ENCODE data around the gene MAP3K14. TPM values are rescaled to one million over a fixed set of nuclear protein-coding genes. Genes with fewer than 3 reads are reported as not detected.

The MAP3K14 gene
- total and polyA plus RNA-seq, 2 experiments from 2014 or later = 2.3 to 3.0 TPM

DNA sequence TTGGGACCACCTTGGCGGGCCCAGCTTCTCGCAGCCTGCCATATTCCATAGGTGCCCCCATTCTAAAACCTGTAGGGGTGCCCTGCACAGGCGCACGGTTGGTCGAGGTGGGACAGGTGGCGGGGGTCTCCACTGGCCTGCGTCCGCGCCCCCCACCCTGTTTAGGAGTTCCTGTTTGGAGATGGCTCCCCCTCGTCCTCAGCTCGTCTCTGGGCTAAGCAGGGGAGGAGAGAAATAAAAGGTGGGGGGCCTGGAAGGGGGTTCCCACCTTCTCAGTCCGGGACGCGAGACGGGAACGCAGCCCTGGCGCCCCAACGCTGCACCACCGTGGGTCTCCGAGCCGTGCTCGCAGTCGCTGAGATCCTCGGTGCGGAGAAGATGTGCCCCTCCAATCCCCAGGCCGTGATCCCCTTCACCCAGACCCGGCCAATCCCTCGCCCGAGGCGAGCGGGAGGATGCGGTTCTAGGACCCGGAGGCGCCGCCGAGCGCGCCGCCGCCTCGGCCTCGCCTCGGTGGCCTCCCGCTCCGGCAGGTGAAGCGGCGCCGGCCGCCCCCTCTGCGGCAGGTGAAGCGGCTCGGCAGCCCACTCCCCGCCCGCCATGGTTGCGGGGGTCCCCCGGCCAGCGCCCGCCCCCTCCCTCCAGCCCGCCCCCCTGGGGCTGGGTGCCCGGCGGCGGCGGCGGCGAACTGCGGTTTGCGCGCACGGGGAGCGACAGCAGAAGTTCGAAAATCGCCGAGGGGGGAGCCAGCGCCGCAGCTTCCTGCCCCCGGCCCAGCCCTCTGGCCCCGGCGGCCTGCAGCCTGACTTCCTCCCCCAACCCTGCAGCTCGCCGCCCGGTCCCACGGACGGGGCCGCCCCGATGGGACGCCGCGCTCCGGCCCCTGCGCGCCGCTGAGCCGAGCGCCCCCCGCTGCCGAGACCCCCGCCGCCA is 95.5 kb downstream of the MAP3K14 start, which contains the start of gene FMNL1:
Gene FMNL1, plus strand, starts transcription at position 805 of the 933 bp plus-strand sequence. CDS start 240 bp downstream, outside the sequence.
- Histone ChIP-seq H3K4me2 (peak within 1 kb of the TSS; percentile 96), H3K4me1 (ENCODE audit: insufficient read depth) (peaks cover 4% of the 10 kb centered on the region), H2AFZ (peak within 1 kb of the TSS; percentile 52), H3K79me2 (no peaks in the 10 kb centered on the region), H3K27me3 (peaks cover 37% of the 10 kb centered on the region), H3K36me3 (replicated peaks; ENCODE audit: insufficient read depth, low read depth) (no peaks in the 10 kb centered on the region), H3K9me3 (ENCODE audit: low read depth) (no peaks in the 10 kb centered on the region), H3K4me3 (peak within 1 kb of the TSS; percentile 45), H3K27ac (no peak within 1 kb of the TSS), H4K20me1 (ENCODE audit: insufficient read depth, poor library complexity, severe bottlenecking) (no peaks in the 10 kb centered on the region), H3K9me2 (replicated peaks; ENCODE audit: insufficient read depth) (no peaks in the 10 kb centered on the region)
- TF ChIP-seq EZH2 (IDR thresholded peaks at IDR 0.05; ENCODE audit: borderline replicate concordance) = no peak
- TF ChIP-seq EZH2phosphoT487 (IDR thresholded peaks at IDR 0.05; ENCODE audit: low read depth, severe bottlenecking, unreplicated experiment) = no peak
- TF ChIP-seq, protein P1, sequence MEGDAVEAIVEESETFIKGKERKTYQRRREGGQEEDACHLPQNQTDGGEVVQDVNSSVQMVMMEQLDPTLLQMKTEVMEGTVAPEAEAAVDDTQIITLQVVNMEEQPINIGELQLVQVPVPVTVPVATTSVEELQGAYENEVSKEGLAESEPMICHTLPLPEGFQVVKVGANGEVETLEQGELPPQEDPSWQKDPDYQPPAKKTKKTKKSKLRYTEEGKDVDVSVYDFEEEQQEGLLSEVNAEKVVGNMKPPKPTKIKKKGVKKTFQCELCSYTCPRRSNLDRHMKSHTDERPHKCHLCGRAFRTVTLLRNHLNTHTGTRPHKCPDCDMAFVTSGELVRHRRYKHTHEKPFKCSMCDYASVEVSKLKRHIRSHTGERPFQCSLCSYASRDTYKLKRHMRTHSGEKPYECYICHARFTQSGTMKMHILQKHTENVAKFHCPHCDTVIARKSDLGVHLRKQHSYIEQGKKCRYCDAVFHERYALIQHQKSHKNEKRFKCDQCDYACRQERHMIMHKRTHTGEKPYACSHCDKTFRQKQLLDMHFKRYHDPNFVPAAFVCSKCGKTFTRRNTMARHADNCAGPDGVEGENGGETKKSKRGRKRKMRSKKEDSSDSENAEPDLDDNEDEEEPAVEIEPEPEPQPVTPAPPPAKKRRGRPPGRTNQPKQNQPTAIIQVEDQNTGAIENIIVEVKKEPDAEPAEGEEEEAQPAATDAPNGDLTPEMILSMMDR (IDR thresholded peaks at IDR 0.05; ENCODE audit: poor library complexity) = no peak
- DNase-seq (ENCODE audit: low spot score) = no peak
- 6% methylated on average over 62 of the region's 98 CpGs for WGBS (ENCODE audit: low lambda C conversion rate, missing lambda C conversion rate)

DNA sequence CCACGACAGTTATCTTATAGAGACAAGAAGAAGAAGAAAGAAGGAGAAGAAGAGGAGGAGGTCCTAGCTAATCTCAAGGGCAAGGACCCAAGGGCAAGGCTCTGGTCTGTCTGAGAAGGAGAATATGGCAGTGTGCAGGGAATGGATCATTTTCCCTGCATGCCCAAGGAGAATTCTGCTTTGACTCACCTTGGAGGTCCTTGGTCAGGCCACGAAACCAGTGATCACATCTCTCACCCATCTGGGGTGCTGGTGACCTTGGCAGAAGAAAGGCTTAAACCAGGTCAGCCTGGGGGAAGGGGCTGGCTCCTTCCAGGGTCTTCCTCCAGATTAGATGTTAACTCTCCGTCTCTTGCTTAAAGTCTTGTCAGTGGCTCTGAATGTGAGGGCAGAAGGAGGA is 96.7 kb downstream of the MAP3K14 start:
- no peaks in the 10 kb centered on the region for H3K9me2 ChIP-seq (replicated peaks; ENCODE audit: insufficient read depth)
- no peaks in the 10 kb centered on the region for H4K20me1 ChIP-seq (ENCODE audit: insufficient read depth, poor library complexity, severe bottlenecking)
- H3K9me3 ChIP-seq (ENCODE audit: low read depth) = no peaks in the 10 kb centered on the region
- H3K27me3 ChIP-seq = peaks cover 37% of the 10 kb centered on the region
- no peak overlapping the region for H2AFZ ChIP-seq
- no peaks in the 10 kb centered on the region for H3K79me2 ChIP-seq
- H3K4me3 ChIP-seq = no peak overlapping the region
- DNase-seq (ENCODE audit: low spot score) = no peak
- no peaks in the 10 kb centered on the region for H3K36me3 ChIP-seq (replicated peaks; ENCODE audit: insufficient read depth, low read depth)
- H3K4me1 ChIP-seq (ENCODE audit: insufficient read depth) = peaks cover 4% of the 10 kb centered on the region
- 85% methylated on average over 3 of the region's 3 CpGs for WGBS (ENCODE audit: low lambda C conversion rate, missing lambda C conversion rate)
- no peak overlapping the region for H3K4me2 ChIP-seq
- TF ChIP-seq, protein P1 (IDR thresholded peaks at IDR 0.05; ENCODE audit: poor library complexity) = no peak
- no peak for TF ChIP-seq EZH2phosphoT487 (IDR thresholded peaks at IDR 0.05; ENCODE audit: low read depth, severe bottlenecking, unreplicated experiment)
- TF ChIP-seq EZH2 (IDR thresholded peaks at IDR 0.05; ENCODE audit: borderline replicate concordance) = no peak
- H3K27ac ChIP-seq = no peak overlapping the region

DNA sequence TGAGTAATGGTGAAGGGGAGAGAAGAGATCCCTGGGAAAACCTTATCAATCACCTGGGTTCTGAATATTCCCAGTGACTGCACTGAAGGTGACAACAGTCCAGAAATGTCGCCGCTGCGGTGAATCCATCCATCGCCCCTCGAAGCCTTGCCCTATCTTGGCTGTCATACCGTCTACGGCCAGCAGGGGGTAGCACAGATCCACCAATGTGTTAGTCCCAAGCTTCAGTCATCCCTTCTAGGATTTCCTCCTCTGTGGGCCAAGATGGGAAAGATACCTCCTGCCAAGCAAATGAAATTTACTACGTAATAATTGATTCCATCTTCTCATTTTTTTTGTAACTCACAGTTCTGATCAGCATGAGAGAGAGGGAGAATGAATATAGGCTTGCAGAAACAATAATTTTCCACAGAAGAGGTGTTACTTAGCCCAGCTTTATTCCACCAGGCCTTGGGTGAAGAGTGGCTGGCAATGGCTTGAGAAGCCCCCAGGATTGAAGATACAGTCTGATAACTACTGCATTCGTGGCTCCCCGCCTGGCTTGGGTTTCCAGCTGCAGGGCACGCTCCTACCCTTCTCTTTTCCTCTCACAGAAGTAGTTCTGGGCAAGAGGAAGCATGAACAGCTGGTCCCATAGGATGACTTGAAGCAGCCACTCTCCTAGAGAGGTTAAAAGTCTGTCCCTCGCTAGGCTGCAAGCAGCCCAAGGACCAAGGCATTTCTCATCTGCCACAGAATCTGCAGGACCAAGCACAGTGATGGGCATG is 97.7 kb downstream of the MAP3K14 start:
- DNase-seq (ENCODE audit: low spot score) = peak; percentile 86
- Histone ChIP-seq H3K79me2 (no peaks in the 10 kb centered on the region), H3K4me3 (no peak overlapping the region), H4K20me1 (ENCODE audit: insufficient read depth, poor library complexity, severe bottlenecking) (no peaks in the 10 kb centered on the region), H3K36me3 (replicated peaks; ENCODE audit: insufficient read depth, low read depth) (no peaks in the 10 kb centered on the region), H3K27me3 (peaks cover 33% of the 10 kb centered on the region), H2AFZ (no peak overlapping the region), H3K4me1 (ENCODE audit: insufficient read depth) (peaks cover 4% of the 10 kb centered on the region), H3K9me2 (replicated peaks; ENCODE audit: insufficient read depth) (no peaks in the 10 kb centered on the region), H3K27ac (no peak overlapping the region), H3K9me3 (ENCODE audit: low read depth) (no peaks in the 10 kb centered on the region), H3K4me2 (no peak overlapping the region)
- 17% methylated on average over 12 of the region's 12 CpGs for WGBS (ENCODE audit: low lambda C conversion rate, missing lambda C conversion rate)
- TF ChIP-seq EZH2phosphoT487 (IDR thresholded peaks at IDR 0.05; ENCODE audit: low read depth, severe bottlenecking, unreplicated experiment) = no peak
- TF ChIP-seq, protein P1 (IDR thresholded peaks at IDR 0.05; ENCODE audit: poor library complexity) = peak; percentile 89

Other genes with a start within 250 kb of the MAP3K14 start
- 49.2 and 69.7 TPM in 2 replicates for gene PLCD3, start 184.5 kb downstream of the MAP3K14 start, total RNA-seq
- 35.7 and 41.8 TPM in 2 replicates for gene PLCD3, start 184.5 kb downstream of the MAP3K14 start, polyA plus RNA-seq
- 8.1 and 8.2 TPM in 2 replicates for gene ACBD4, start 181.3 kb downstream of the MAP3K14 start, total RNA-seq
- 11.2 and 13.7 TPM in 2 replicates for gene ACBD4, start 181.3 kb downstream of the MAP3K14 start, polyA plus RNA-seq
- gene HEXIM1, start 168.5 kb downstream of the MAP3K14 start, total RNA-seq = 17.1 and 19.2 TPM in 2 replicates
- gene HEXIM1, start 168.5 kb downstream of the MAP3K14 start, polyA plus RNA-seq = 13.5 and 14.5 TPM in 2 replicates
- gene HEXIM2, start 155.1 kb downstream of the MAP3K14 start, total RNA-seq = 6.7 and 12.2 TPM in 2 replicates
- 7.6 and 10.5 TPM in 2 replicates for gene HEXIM2, start 155.1 kb downstream of the MAP3K14 start, polyA plus RNA-seq
- gene FMNL1, start 95.1 kb downstream of the MAP3K14 start, total RNA-seq = 0.30 and 1.4 TPM in 2 replicates
- gene FMNL1, start 95.1 kb downstream of the MAP3K14 start, polyA plus RNA-seq = 1.2 and 2.9 TPM in 2 replicates
- not detected in 2 replicates for gene SPATA32, start 54.9 kb downstream of the MAP3K14 start, total RNA-seq
- 0.19 and 0.31 TPM in 2 replicates for gene SPATA32, start 54.9 kb downstream of the MAP3K14 start, polyA plus RNA-seq
- gene ARHGAP27, start 115.8 kb upstream of the MAP3K14 start, total RNA-seq = 27.9 and 78.1 TPM in 2 replicates
- gene ARHGAP27, start 115.8 kb upstream of the MAP3K14 start, polyA plus RNA-seq = 21.1 and 24.4 TPM in 2 replicates
- gene PLEKHM1, start 173.7 kb upstream of the MAP3K14 start, total RNA-seq = 18.4 and 22.0 TPM in 2 replicates
- gene PLEKHM1, start 173.7 kb upstream of the MAP3K14 start, polyA plus RNA-seq = 18.5 and 23.8 TPM in 2 replicates